ENCODE measurements around the gene TSGA10IP.
"Not testable (repeated sequence)": the region's sequence is repeated elsewhere in the genome, so short reads cannot be mapped to it uniquely, and the experiment has no call there.

Gene TSGA10IP

DNA sequence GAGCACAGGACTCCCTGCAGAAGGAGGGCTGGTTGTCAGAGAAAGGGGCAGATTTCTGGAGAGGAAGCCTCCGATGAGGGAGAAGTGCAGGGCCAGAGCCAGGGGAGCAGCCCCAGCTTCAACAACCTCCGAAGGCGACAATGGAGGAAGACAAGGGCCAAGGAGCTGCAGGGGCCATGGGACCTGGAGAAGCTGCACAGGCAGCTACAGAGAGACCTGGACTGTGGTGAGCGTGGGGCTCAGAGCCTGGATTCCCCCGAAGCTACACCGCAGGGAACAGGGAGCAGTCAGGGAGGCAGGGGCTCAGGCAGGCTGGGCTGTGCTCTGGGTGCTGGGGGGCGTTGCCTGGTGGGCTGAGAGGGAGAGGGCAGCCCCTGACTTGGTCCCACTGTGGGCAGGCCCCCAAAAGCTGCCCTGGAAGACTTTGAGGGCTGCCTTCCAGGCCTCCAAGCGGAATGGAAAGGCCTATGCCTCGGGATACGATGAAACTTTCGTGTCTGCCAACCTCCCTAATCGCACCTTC is 2.4 kb downstream of the TSGA10IP start:
- no peak for DNase-seq

GRCh38 chr11:65950711-65951110 is 5.4 kb downstream of the TSGA10IP start:
- DNase-seq = not testable (repeated sequence)

GRCh38 chr11:65951641-65952040 is 6.4 kb downstream of the TSGA10IP start:
- not testable (repeated sequence) for DNase-seq

DNA sequence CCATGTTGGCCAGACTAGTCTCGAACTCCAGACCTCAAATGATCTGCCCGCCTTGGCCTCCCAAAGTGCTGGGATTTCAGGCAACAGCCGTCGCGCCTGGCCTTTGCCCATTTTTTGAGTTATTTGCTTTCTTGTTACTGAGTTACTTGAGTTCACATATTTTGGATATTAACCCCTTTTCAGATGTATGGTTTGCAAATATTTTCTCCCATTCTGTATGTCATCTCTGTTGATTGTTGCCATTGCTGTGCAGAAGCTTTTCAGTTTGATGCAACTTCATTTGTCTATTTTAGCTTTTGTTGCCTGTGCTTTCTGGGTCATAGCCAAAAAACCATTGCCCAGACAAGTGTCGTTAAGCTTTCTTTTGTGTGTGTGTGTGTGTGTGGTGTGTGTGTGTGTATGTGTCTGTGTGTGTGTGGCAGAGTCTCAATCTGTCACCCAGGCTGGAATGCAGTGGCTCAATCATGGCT is 6.8 kb downstream of the TSGA10IP start:
- no peak for DNase-seq

DNA sequence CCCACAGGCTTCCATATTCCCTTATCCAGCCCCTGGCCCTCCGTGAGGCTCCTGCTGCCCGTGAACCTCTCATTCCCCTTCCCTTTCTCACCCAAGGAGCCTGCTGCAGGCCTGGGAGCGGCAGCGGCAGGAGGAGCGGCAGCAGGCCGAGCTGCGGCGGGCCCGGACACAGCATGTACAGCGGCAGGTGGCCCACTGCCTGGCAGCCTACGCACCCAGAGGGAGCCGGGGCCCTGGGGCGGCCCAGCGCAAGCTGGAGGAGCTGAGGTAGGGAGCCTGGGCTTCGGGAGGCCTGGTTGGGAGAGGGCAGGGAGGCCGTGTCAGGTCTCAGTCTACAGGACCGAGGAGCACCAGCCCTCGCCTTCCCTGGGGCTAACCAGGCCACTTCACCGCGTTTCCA is 8.2 kb downstream of the TSGA10IP start:
- DNase-seq = no peak

- no peak for DNase-seq
Measured at GRCh38 chr11:65954771-65955170, 9.5 kb downstream of the TSGA10IP start.

- DNase-seq = no peak
Measured at GRCh38 chr11:65958291-65958690, 13.0 kb downstream of the TSGA10IP start.

GRCh38 chr11:65958774-65959420 is 13.6 kb downstream of the TSGA10IP start:
- DNase-seq = no peak

DNA sequence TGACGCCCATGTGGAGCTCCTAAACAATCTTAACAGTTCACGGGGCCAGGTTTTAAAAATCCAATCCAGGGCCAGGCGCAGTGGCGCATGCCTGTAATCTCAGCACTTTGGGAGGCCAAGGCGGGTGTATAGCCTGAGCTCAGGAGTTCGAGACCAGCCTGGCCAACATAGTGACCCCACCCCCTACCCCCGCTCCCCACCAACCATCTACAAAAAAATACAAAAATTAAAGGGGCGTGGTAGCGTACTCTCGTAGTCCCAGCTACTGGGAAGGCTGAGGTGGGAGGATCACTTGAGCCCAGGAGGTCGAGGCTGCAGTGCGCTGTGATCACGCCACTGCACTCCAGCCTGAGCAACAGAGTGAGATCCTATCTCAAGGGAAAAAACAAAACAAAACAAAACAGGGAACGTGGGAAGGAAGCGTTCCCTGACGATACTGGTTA is 15.6 kb downstream of the TSGA10IP start:
- no peak for DNase-seq

DNA sequence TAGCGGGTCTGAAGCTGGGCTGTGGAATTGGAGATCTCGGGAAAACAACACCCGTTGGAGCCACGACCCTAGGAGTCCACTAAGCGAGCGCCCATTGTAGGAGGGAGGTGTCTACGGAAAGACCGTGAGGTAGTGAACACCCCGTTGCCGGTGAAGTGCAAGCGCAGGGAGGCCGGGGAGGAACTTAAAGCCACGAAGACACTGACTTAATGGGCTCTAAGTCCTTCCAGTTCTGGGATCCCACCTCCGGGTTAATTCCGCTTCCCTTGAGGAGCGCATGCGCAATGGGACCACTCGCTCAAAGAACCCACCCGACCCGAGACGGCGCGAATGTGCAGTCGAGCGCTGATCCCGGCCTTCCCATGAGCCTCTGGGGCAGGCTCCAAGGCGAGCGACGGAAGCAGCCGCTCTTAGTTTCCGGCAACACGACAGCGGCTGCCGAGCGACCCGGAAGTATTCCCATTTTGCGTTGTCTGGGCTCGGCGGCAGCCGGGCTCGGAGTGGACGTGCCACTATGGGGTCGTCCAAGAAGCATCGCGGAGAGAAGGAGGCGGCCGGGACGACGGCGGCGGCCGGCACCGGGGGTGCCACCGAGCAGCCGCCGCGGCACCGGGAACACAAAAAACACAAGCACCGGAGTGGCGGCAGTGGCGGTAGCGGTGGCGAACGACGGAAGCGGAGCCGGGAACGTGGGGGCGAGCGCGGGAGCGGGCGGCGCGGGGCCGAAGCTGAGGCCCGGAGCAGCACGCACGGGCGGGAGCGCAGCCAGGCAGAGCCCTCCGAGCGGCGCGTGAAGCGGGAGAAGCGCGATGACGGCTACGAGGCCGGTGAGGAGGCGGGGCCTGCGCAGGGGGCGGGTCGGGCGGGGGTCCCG is 16.2 kb downstream of the TSGA10IP start, which contains the start of gene SART1:
Gene SART1, plus strand, starts transcription at position 468 of the 874 bp plus-strand sequence. Its CDS starts 47 bp downstream, at position 515.
- peak; percentile 87 for DNase-seq

- no peak for DNase-seq
Measured at GRCh38 chr11:65962141-65962564, 16.9 kb downstream of the TSGA10IP start.

DNA sequence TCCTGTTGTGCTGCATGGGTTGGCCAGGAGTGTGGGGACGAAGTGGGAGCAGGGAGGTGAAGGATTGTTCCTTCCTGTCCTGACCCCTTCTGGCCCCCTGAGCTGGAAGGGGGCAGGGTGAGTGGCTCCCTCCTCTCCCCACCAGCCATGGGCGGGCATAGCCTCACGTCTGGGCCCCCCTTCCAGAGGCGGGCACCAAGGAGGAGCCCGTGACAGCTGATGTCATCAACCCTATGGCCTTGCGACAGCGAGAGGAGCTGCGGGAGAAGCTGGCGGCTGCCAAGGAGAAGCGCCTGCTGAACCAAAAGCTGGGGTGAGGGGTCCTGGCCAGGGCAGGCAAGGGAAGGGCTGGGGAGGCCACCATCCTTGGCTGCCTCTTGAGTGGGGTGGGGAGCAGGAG is 19.6 kb downstream of the TSGA10IP start:
- DNase-seq = no peak

DNA sequence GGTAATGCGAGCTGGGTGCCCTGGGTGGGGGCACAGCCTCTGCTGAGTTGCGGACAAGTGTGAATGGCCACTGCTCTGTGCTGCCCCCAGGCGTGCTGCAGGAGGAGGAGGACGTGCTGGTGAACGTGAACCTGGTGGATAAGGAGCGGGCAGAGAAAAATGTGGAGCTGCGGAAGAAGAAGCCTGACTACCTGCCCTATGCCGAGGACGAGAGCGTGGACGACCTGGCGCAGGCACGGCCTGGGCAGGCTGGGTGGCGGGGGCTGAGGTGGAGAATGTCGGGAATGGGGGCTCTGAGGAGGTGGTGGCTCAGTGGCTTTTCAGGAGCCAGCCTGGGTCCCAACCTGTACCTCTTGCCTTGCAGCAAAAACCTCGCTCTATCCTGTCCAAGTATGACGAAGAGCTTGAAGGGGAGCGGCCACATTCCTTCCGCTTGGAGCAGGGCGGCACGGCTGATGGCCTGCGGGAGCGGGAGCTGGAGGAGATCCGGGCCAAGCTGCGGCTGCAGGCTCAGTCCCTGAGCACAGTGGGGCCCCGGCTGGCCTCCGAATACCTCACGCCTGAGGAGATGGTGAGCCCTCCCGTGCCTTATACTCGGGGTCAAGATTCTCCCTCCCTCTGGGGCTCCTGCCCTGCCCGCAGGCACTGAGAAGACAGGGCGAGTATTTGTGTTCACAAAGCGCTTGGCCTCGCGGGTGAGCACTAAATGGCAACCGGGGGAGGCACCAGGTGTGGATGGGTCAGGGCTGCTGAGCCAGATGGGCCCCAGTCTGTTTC is 20.9 kb downstream of the TSGA10IP start:
- DNase-seq = no peak

- DNase-seq = no peak
Measured at GRCh38 chr11:65967329-65967934, 22.2 kb downstream of the TSGA10IP start.

DNA sequence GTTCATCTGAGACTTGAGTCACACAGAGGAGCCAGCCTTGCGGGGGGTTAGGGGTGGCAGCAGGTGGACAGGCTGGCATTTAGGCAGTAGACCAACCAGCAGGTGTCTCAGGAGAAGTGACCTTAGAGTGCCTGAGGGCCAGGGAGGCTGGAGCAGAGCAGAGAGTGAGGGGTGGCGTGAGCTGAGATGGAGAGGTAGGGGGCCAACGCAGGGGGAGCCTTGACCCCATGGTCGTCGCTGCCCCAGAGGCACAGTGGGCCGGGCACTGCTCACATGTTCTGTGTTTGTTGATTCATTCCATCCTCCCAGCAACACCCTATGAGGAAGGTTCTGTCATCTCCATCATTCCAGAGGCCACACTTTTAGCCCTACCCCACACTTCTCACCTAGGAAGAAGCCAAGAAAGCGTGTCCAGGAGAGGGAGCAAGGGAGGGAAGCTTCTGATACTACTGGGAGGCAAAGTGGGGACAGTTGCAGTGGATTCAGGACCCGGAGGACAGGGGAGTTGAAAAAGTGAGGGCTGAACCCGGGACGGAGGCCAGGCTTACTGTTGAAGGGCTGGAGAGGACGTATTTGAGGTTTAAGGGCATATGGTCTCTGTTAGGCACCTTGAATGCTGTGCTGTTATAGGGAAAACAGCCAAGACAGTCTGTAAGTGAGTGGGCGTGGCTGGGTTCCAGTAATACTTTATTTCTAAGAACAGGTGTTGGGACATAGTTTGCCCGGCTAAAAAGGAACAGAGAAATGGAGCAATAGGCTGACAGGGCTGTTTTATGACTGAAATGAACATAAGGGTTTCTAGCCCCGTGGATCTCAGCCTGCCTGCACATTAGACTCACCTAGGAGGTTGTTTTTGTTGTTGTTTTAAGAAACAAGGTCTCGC is 23.6 kb downstream of the TSGA10IP start:
- no peak for DNase-seq

DNA sequence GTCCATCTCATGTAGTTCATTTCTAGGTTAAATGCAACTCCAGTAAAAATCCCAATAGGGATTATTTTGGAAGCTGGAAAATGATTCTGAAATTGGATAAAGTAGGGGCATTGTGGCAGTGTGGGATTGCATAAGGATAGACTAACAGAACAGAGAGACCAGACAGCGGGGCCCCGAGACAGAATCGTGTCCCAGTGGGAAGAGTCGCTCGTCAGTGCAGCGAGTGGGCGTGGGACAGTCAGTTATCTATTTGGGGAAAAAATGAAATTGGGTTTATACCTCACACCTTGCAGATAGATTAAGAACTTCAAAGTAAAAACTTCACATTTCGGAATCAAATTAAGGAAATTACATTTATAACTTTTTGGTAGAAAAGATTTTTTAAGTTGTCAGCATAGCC is 26.8 kb downstream of the TSGA10IP start:
- no peak for DNase-seq

- DNase-seq = no peak
Measured at GRCh38 chr11:65973439-65974110, 28.3 kb downstream of the TSGA10IP start.

- DNase-seq = no peak
Measured at GRCh38 chr11:65975771-65976170, 30.5 kb downstream of the TSGA10IP start.

DNA sequence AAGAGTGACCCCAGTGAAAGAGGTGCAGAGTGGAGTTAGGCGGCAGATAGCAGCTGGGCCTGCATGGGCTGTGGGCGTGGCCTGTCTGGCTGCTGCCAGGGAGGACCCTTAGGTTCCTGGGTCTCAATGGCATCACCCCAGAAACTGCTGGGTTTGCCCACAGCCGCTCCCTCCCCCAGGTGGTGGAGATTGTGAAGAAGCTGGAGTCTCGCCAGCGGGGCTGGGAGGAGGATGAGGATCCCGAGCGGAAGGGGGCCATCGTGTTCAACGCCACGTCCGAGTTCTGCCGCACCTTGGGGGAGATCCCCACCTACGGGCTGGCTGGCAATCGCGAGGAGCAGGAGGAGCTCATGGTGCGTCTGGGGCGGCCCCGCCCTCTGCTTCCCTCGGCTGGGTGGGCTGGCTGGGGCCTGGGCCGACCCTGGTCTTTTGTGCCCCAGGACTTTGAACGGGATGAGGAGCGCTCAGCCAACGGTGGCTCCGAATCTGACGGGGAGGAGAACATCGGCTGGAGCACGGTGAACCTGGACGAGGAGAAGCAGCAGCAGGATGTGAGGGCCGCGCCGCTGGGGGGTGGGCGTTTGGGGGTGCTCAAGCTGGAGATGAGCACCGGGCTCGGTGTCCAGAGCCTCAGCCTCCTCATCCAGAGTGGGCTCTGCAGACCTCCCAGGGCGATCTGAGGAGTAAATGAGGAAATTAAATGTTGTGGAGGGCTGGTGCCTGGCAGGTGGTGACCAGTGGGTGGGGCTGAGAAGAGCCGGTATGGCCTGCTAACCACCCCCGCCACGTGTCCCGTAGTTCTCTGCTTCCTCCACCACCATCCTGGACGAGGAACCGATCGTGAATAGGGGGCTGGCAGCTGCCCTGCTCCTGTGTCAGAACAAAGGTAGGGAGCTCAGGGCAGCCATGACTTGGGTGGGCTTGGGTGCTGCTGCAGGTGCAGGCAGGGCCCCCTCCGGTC is 31.2 kb downstream of the TSGA10IP start:
- DNase-seq = no peak
